Measurements from ENCODE around the gene CCDC158. TPM values are rescaled to one million over a fixed set of nuclear protein-coding genes. Genes with fewer than 3 reads are reported as not detected.

The CCDC158 gene
- total RNA-seq, 3 donors from 2014 or later, result 1.3 to 5.4 (median 4.3) TPM

DNA sequence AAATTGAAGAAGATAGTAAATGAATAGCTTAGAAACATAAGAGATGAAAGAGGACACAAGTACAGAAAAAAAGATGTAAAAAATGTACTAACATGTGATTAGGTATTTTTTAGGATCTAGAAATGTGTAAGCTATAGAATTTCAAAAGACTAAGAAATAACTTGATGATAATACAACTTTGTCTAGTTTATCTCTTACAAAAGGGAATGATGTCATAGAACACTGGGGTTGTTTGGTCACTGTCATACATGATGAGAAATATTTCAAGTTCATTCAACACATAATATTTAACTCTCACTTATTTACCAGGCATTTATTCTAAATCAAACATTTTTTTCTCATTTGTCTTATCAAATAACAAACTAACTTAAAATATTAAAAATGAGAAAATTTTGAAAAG is 95.9 kb downstream of the CCDC158 start:
- no peak overlapping the region for H3K4me3 ChIP-seq
- H3K36me3 ChIP-seq, result no peaks in the 10 kb centered on the region
- peaks cover 0 to 12% of the 10 kb centered on the region in 2 donors for H3K9me3 ChIP-seq
- TF ChIP-seq POLR2A (IDR thresholded peaks at IDR 0.05) (no peak), POLR2AphosphoS5 (IDR thresholded peaks at IDR 0.05) (no peak)
- TF ChIP-seq, protein P1, sequence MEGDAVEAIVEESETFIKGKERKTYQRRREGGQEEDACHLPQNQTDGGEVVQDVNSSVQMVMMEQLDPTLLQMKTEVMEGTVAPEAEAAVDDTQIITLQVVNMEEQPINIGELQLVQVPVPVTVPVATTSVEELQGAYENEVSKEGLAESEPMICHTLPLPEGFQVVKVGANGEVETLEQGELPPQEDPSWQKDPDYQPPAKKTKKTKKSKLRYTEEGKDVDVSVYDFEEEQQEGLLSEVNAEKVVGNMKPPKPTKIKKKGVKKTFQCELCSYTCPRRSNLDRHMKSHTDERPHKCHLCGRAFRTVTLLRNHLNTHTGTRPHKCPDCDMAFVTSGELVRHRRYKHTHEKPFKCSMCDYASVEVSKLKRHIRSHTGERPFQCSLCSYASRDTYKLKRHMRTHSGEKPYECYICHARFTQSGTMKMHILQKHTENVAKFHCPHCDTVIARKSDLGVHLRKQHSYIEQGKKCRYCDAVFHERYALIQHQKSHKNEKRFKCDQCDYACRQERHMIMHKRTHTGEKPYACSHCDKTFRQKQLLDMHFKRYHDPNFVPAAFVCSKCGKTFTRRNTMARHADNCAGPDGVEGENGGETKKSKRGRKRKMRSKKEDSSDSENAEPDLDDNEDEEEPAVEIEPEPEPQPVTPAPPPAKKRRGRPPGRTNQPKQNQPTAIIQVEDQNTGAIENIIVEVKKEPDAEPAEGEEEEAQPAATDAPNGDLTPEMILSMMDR (IDR thresholded peaks at IDR 0.05), result no peak
- H3K4me1 ChIP-seq, result no peaks in the 10 kb centered on the region
- intact Hi-C loops (cut with DNase I; ENCODE audit: low total_unique reads), result no loop called here
- H3K27ac ChIP-seq, result no peak overlapping the region
- DNase-seq (ENCODE audit: low spot score in 2 of 2), result no peak
- H3K27me3 ChIP-seq, result no peaks in the 10 kb centered on the region

DNA sequence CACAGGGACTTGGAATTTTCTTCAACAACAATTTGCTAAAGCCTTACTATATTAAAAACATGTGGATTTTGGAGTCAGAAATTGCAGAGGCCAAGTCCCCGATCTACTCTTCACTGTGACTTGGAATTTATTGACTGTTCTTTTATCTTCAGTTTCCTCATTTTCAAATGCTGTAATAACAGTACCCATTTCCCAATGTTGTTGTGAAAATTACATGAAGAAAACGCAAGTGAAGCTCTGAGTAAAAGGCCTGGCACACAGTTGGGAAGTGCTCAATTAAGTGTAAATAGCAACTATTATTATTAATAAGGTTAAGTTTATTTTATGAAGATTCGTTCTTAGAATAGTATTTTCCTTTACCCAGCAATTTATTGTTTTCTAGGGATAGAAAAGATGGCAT is 98.7 kb downstream of the CCDC158 start:
- TF ChIP-seq POLR2AphosphoS5 (IDR thresholded peaks at IDR 0.05), result no peak
- TF ChIP-seq POLR2A (IDR thresholded peaks at IDR 0.05), result no peak
- TF ChIP-seq, protein P1 (IDR thresholded peaks at IDR 0.05), result no peak
- Histone ChIP-seq H3K36me3 (no peaks in the 10 kb centered on the region), H3K4me1 (no peaks in the 10 kb centered on the region), H3K9me3 (peaks cover 0 to 12% of the 10 kb centered on the region in 2 donors), H3K27ac (no peak overlapping the region), H3K4me3 (no peak overlapping the region), H3K27me3 (no peaks in the 10 kb centered on the region)
- intact Hi-C loops (cut with DNase I; ENCODE audit: low total_unique reads), result no loop called here
- no peak for DNase-seq (ENCODE audit: low spot score in 2 of 2)

DNA sequence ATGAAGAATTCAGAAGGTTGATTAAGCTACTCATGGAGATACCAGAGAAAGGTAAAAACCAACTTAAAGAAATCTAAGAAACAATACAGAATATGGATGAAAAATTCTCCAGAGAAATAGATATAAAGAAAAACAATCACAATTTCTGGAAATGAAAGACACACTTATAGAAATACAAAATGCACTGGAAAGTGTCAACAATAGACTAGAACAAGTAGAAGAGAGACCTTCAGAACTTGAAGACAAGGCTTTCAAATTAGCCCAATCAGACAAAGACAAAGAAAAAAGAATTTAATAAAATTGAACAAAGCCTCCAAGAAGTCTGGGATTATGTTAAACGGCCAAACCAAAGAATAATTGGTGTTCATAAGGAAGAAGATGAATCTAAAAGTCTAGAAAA is 104.8 kb downstream of the CCDC158 start:
- H3K4me3 ChIP-seq, result no peak overlapping the region
- H3K9me3 ChIP-seq, result no peaks in the 10 kb centered on the region
- DNase-seq (ENCODE audit: low spot score in 2 of 2), result no peak
- TF ChIP-seq POLR2AphosphoS5 (IDR thresholded peaks at IDR 0.05) (no peak), POLR2A (IDR thresholded peaks at IDR 0.05) (no peak)
- TF ChIP-seq, protein P1 (IDR thresholded peaks at IDR 0.05), result no peak
- intact Hi-C loops (cut with DNase I; ENCODE audit: low total_unique reads), result no loop called here
- no peaks in the 10 kb centered on the region for H3K27me3 ChIP-seq
- H3K36me3 ChIP-seq, result no peaks in the 10 kb centered on the region
- H3K4me1 ChIP-seq, result no peaks in the 10 kb centered on the region
- H3K27ac ChIP-seq, result no peak overlapping the region

DNA sequence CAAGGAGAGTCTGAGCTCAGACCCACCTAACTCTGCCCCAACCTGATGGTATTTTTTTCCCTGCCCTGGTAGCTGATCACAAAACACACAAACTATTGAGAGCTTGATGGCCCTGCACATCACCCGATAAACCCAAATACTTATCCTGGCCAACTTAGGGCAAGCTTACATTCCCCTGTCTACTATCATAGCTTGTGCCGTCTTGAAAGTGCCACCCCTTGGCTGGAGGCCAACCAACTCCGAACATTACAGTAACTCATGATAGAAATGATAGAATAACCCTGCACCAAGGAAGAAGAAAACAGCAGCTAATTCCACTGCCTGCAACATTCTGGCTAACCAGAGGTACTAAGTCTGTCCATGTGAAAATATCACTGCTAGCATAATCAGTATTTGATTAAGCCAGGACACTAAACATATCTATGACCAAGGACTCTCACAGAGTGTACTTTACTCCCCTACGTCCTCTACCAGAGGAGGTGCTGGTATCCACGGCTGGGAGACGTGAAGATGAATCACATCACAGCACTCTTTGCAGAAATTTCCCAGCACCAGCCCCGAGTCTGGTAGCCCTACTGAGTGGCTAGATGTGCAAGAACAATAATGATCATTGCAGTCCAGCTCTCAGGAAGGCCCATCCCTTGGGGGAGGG is 105.5 kb downstream of the CCDC158 start:
- Histone ChIP-seq H3K4me1 (no peaks in the 10 kb centered on the region), H3K4me3 (no peak overlapping the region), H3K27ac (no peak overlapping the region), H3K9me3 (no peaks in the 10 kb centered on the region), H3K27me3 (no peaks in the 10 kb centered on the region), H3K36me3 (no peaks in the 10 kb centered on the region)
- DNase-seq (ENCODE audit: low spot score in 2 of 2), result no peak
- TF ChIP-seq POLR2AphosphoS5 (IDR thresholded peaks at IDR 0.05) (no peak), POLR2A (IDR thresholded peaks at IDR 0.05) (no peak)
- TF ChIP-seq, protein P1 (IDR thresholded peaks at IDR 0.05), result no peak
- intact Hi-C loops (cut with DNase I; ENCODE audit: low total_unique reads), result no loop called here

DNA sequence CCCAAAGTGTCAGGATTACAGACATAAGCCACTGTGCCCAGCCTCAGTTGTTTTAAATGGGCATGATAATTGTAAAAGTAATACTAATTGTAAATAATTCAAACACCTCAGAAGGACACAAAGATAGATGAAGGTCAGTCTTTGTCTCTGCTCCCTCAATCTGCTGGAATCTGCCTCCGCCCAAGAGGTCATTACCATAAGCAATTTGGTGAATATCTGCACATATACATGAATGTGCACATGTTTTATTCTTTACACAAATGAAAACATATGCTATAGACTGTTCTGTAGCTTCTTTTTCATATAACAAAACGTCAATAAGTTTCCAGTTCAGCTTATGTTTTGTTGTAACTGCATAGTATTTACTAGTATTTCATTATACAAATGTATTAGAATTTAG is 107.4 kb downstream of the CCDC158 start:
- no peak for DNase-seq (ENCODE audit: low spot score in 2 of 2)
- intact Hi-C loops (cut with DNase I; ENCODE audit: low total_unique reads), result no loop called here
- Histone ChIP-seq H3K9me3 (no peaks in the 10 kb centered on the region), H3K27ac (no peak overlapping the region), H3K36me3 (no peaks in the 10 kb centered on the region), H3K4me1 (no peaks in the 10 kb centered on the region), H3K27me3 (no peaks in the 10 kb centered on the region), H3K4me3 (no peak overlapping the region)
- no peak for TF ChIP-seq POLR2A (IDR thresholded peaks at IDR 0.05)
- no peak for TF ChIP-seq POLR2AphosphoS5 (IDR thresholded peaks at IDR 0.05)
- TF ChIP-seq, protein P1 (IDR thresholded peaks at IDR 0.05), result no peak

Measured in breast epithelium (tissue), 4 donors.